ENCODE data around the gene GNPDA1. TPM values are rescaled to one million over a fixed set of nuclear protein-coding genes. Genes with fewer than 3 reads are reported as not detected.
A peak's percentile ranks its signal among the peaks of the same experiment; 100 is the strongest.

GNPDA1 gene
- polyA plus RNA-seq, 1 of the 3 experiments (the other 2 are of a cell fraction), result 23.9 TPM

GRCh38 chr5:141958546-141959172, 54.2 kb downstream of the GNPDA1 start:
- POLR2A ChIA-PET, result no interaction called here
- no peak overlapping the region for H3K9ac ChIP-seq
- H3K27ac ChIP-seq (ENCODE audit: low read depth in 2 of 2, low read length in 1 of 2), result no peak overlapping the region
- H3K79me2 ChIP-seq (ENCODE audit: insufficient read depth), result no peaks in the 10 kb centered on the region
- 66% methylated on average over 7 of the region's 8 CpGs for WGBS (ENCODE audit: low lambda C conversion rate)
- H3K4me3 ChIP-seq (ENCODE audit: low read depth in 2 of 2, low read length in 1 of 2), result no peak overlapping the region
- H4K20me1 ChIP-seq (ENCODE audit: insufficient read depth), result no peaks in the 10 kb centered on the region
- no peaks in the 10 kb centered on the region for H3K36me3 ChIP-seq (replicated peaks in 1 of 2; ENCODE audit: control insufficient read depth in 1 of 2, insufficient read depth in 2 of 2, low read length in 1 of 2)
- no peaks in the 10 kb centered on the region for H3K9me2 ChIP-seq
- H3K4me2 ChIP-seq, result no peak overlapping the region
- no peaks in the 10 kb centered on the region for H3F3A ChIP-seq (replicated peaks; ENCODE audit: insufficient read depth)
- CTCF ChIA-PET, result interaction anchor here (1.0 to 9.7 kb wide), 15 partner anchors 11 to 300 kb away, joined by 3 to 325 read pairs (median 39); partner anchors contain the start of genes DELE1, PCDH1 and RNF14
- H3K4me1 ChIP-seq (ENCODE audit: control insufficient read depth in 1 of 2, insufficient read depth in 2 of 2, low read depth in 1 of 2, low read length in 1 of 2), result peaks cover 0 to 17% of the 10 kb centered on the region in 2 experiments; a peak in 2 of 4 replicates
- DNase-seq, result no peak
- no peak overlapping the region for H2AFZ ChIP-seq (ENCODE audit: low read depth)
- no peaks in the 10 kb centered on the region for H3K27me3 ChIP-seq (ENCODE audit: insufficient read depth)
- TF ChIP-seq JUND (IDR thresholded peaks at IDR 0.05), result no peak
- no peak for TF ChIP-seq FOSL2 (IDR thresholded peaks at IDR 0.05; ENCODE audit: borderline replicate concordance, low read depth)
- no peak for TF ChIP-seq MXI1 (IDR thresholded peaks at IDR 0.05; ENCODE audit: low read depth, low read length)
- TF ChIP-seq NFIC (IDR thresholded peaks at IDR 0.05; ENCODE audit: borderline replicate concordance), result no peak
- no peak for TF ChIP-seq GABPA (IDR thresholded peaks at IDR 0.05; ENCODE audit: low read depth)
- TF ChIP-seq MEF2A (IDR thresholded peaks at IDR 0.05; ENCODE audit: borderline replicate concordance, low read depth), result no peak
- no peak for TF ChIP-seq RFX5 (IDR thresholded peaks at IDR 0.05; ENCODE audit: low read length)
- TF ChIP-seq YY1 (IDR thresholded peaks at IDR 0.05; ENCODE audit: low read depth), result no peak
- no peak for TF ChIP-seq EP300 (IDR thresholded peaks at IDR 0.05; ENCODE audit: borderline replicate concordance in 1 of 2, low read depth in 1 of 2, low read length in 1 of 2)
- no peak for TF ChIP-seq RXRA (IDR thresholded peaks at IDR 0.05; ENCODE audit: borderline replicate concordance, low read depth)
- no peak for TF ChIP-seq CHD2 (IDR thresholded peaks at IDR 0.05; ENCODE audit: low read length, partially characterized antibody)
- H3K9me3 ChIP-seq, result no peaks in the 10 kb centered on the region

- POLR2A ChIA-PET, result no interaction called here
- Histone ChIP-seq H3K9me2 (no peaks in the 10 kb centered on the region), H3K4me1 (ENCODE audit: control insufficient read depth in 1 of 2, insufficient read depth in 2 of 2, low read depth in 1 of 2, low read length in 1 of 2) (peaks cover 0 to 17% of the 10 kb centered on the region in 2 experiments; a peak in 2 of 4 replicates), H3K27ac (ENCODE audit: low read depth in 2 of 2, low read length in 1 of 2) (no peak within 1 kb of the TSS), H3K27me3 (ENCODE audit: insufficient read depth) (no peaks in the 10 kb centered on the region), H2AFZ (ENCODE audit: low read depth) (no peak within 1 kb of the TSS), H3K79me2 (ENCODE audit: insufficient read depth) (no peaks in the 10 kb centered on the region), H3F3A (replicated peaks; ENCODE audit: insufficient read depth) (no peaks in the 10 kb centered on the region), H3K4me3 (ENCODE audit: low read depth in 2 of 2, low read length in 1 of 2) (no peak within 1 kb of the TSS), H3K36me3 (replicated peaks in 1 of 2; ENCODE audit: control insufficient read depth in 1 of 2, insufficient read depth in 2 of 2, low read length in 1 of 2) (no peaks in the 10 kb centered on the region), H4K20me1 (ENCODE audit: insufficient read depth) (no peaks in the 10 kb centered on the region), H3K9ac (no peak within 1 kb of the TSS), H3K9me3 (no peaks in the 10 kb centered on the region), H3K4me2 (no peak within 1 kb of the TSS)
- peak; percentile 58 for DNase-seq
- CTCF ChIA-PET, result interaction anchor here (1.0 to 9.7 kb wide), 11 partner anchors 12 to 293 kb away, joined by 3 to 325 read pairs (median 55); partner anchors contain the start of genes PCDH1 and RNF14
- WGBS (ENCODE audit: low lambda C conversion rate), result 36% methylated on average over 6 of the region's 7 CpGs
- TF ChIP-seq NRF1 (IDR thresholded peaks at IDR 0.05; ENCODE audit: low read depth, low read length) (no peak), FOXJ3 (CRISPR knock-in tag; IDR thresholded peaks at IDR 0.05) (no peak), TEAD4 (IDR thresholded peaks at IDR 0.05; ENCODE audit: borderline replicate concordance, insufficient read depth) (no peak), IRF3 (IDR thresholded peaks at IDR 0.05; ENCODE audit: low read depth, low read length) (no peak), NFIC (IDR thresholded peaks at IDR 0.05; ENCODE audit: borderline replicate concordance) (no peak), MAX (IDR thresholded peaks at IDR 0.05; ENCODE audit: low read depth) (no peak), USF2 (IDR thresholded peaks at IDR 0.05; ENCODE audit: borderline replicate concordance, low read depth, low read length) (no peak), GABPA (IDR thresholded peaks at IDR 0.05; ENCODE audit: low read depth) (no peak), CHD2 (IDR thresholded peaks at IDR 0.05; ENCODE audit: low read length, partially characterized antibody) (no peak), GATA2 (CRISPR knock-in tag; IDR thresholded peaks at IDR 0.05) (no peak)
Measured at GRCh38 chr5:141958113-141958512, 54.7 kb downstream of the GNPDA1 start, which contains the start of gene PCDH12. TSS of gene PCDH12 (minus strand) at chr5:141958202. CDS start at chr5:141957851, 351 bp downstream.

Data from SK-N-SH (cell line).